NCI-H1092 (cell line): ENCODE results near the gene SHQ1.
A peak's percentile ranks its signal among the peaks of the same experiment; 100 is the strongest.

Experiments
- DNase-seq: peaks from one replicate; lab custom pipeline; 2025; lab: John Stamatoyannopoulos, UW

SHQ1 gene

GRCh38 chr3:72847751-72848702 is at the start of gene SHQ1:
TSS of gene SHQ1 (minus strand) at chr3:72848445. CDS start at chr3:72848340, 105 bp downstream.
- peak; percentile 89 for DNase-seq

- DNase-seq, result no peak
These were observed 49.4 kb upstream of the SHQ1 start for GRCh38 chr3:72897758-72898007.

- no peak for DNase-seq
These were observed 48.9 kb upstream of the SHQ1 start for GRCh38 chr3:72896996-72897757.

GRCh38 chr3:72894976-72895552 is 46.8 kb upstream of the SHQ1 start:
- no peak for DNase-seq

GRCh38 chr3:72892870-72893269 is 44.6 kb upstream of the SHQ1 start:
- DNase-seq, result peak; percentile 27

- peak; percentile 77 for DNase-seq
These were observed 44.0 kb upstream of the SHQ1 start for GRCh38 chr3:72892081-72892775.

- DNase-seq, result peak; percentile 78
These were observed 43.0 kb upstream of the SHQ1 start for GRCh38 chr3:72891053-72891855.

GRCh38 chr3:72890166-72890925 is 42.1 kb upstream of the SHQ1 start:
- DNase-seq, result no peak

GRCh38 chr3:72889310-72890165 is 41.3 kb upstream of the SHQ1 start:
- no peak for DNase-seq

- no peak for DNase-seq
These were observed 40.5 kb upstream of the SHQ1 start for GRCh38 chr3:72888546-72889309.

- DNase-seq, result peak; percentile 37
These were observed 39.7 kb upstream of the SHQ1 start, which contains the start of gene GXYLT2 for GRCh38 chr3:72887705-72888545. TSS of gene GXYLT2 (plus strand) at chr3:72888046. CDS start at chr3:72888234, 188 bp downstream.

- no peak for DNase-seq
These were observed 39.1 kb upstream of the SHQ1 start for GRCh38 chr3:72887343-72887704.

- DNase-seq, result no peak
These were observed 23.9 kb upstream of the SHQ1 start for GRCh38 chr3:72872183-72872582.

GRCh38 chr3:72862314-72863090 is 14.3 kb upstream of the SHQ1 start:
- DNase-seq, result no peak

- no peak for DNase-seq
These were observed 12.6 kb upstream of the SHQ1 start for GRCh38 chr3:72860846-72861245.

GRCh38 chr3:72860053-72860452 is 11.8 kb upstream of the SHQ1 start:
- no peak for DNase-seq

GRCh38 chr3:72855001-72855400 is 6.8 kb upstream of the SHQ1 start:
- no peak for DNase-seq
